ENCODE measurements around the gene P2RX1. TPM values are rescaled to one million over a fixed set of nuclear protein-coding genes. Genes with fewer than 3 reads are reported as not detected.

Gene P2RX1
- total RNA-seq, 1 experiment from 2014 or later: not detected

- Histone ChIP-seq H3K9me2 (ENCODE audit: insufficient read depth) (no peaks in the 10 kb centered on the region), H3K9me3 (ENCODE audit: insufficient read depth, low read depth) (no peaks in the 10 kb centered on the region), H3K4me3 (no peak overlapping the region), H3F3A (ENCODE audit: insufficient read depth, low read depth) (no peaks in the 10 kb centered on the region), H3K4me2 (no peak overlapping the region), H4K20me1 (ENCODE audit: insufficient read depth) (no peaks in the 10 kb centered on the region), H3K36me3 (ENCODE audit: low read depth) (no peaks in the 10 kb centered on the region), H3K79me2 (ENCODE audit: low read depth) (no peaks in the 10 kb centered on the region), H3K27ac (no peak overlapping the region), H3K4me1 (replicated peaks; ENCODE audit: insufficient read depth) (no peaks in the 10 kb centered on the region), H3K27me3 (ENCODE audit: insufficient read depth, low read depth) (no peaks in the 10 kb centered on the region; the same call in 1 of the 2 replicates), H2AFZ (no peak overlapping the region)
- TF ChIP-seq, protein P1, sequence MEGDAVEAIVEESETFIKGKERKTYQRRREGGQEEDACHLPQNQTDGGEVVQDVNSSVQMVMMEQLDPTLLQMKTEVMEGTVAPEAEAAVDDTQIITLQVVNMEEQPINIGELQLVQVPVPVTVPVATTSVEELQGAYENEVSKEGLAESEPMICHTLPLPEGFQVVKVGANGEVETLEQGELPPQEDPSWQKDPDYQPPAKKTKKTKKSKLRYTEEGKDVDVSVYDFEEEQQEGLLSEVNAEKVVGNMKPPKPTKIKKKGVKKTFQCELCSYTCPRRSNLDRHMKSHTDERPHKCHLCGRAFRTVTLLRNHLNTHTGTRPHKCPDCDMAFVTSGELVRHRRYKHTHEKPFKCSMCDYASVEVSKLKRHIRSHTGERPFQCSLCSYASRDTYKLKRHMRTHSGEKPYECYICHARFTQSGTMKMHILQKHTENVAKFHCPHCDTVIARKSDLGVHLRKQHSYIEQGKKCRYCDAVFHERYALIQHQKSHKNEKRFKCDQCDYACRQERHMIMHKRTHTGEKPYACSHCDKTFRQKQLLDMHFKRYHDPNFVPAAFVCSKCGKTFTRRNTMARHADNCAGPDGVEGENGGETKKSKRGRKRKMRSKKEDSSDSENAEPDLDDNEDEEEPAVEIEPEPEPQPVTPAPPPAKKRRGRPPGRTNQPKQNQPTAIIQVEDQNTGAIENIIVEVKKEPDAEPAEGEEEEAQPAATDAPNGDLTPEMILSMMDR (conservative IDR thresholded peaks at IDR 0.05): no peak
- no peak for TF ChIP-seq EZH2 (IDR thresholded peaks at IDR 0.05; ENCODE audit: low read depth)
- ChIA-PET POLR2A (ENCODE audit: unreplicated experiment) (no interaction called here), CTCF (interaction anchor here (1.0 kb wide), 1 partner anchor 169 kb away, joined by 6 read pairs; no protein-coding TSS in a partner anchor)
- intact Hi-C loops (cut with micrococcal nuclease; ENCODE audit: unreplicated experiment): loop anchor here (1.0 to 5.0 kb wide), 2 partner anchors 44 to 170 kb away; no protein-coding TSS in a partner anchor
- DNase-seq: no peak
- BruUV-seq (replicated peaks): no TSS peak
These were observed 9.4 kb downstream of the P2RX1 start for GRCh38 chr17:3906881-3907280.

DNA sequence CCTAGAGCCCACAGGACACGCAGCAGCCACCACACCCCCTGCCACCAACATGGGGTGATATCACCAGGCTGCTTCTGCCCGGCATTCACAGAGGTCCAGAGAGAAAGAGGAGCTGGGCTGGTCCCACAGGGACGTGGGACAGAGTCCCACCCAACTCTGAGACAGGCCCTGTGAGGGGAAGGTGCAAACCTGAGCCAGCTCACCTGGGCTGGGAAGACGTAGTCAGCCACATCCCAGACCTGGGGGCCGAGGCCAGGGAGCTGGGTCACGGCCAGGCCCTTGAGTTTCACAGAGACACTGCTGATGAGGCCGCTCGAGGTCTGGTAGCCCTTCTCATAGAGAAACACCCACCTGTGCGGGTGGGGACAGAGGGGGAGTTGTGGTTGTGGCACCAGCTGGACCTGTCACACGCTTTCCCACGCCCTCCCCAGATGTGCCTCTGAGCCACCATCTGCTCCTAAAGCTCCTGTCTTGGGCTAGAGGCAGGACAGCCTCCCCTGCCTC, 11.2 kb downstream of the P2RX1 start:
- DNase-seq: no peak
- BruUV-seq (replicated peaks): no TSS peak
- Histone ChIP-seq H3K27ac (no peak overlapping the region), H3K9me3 (ENCODE audit: insufficient read depth, low read depth) (no peaks in the 10 kb centered on the region), H3K4me1 (replicated peaks; ENCODE audit: insufficient read depth) (no peaks in the 10 kb centered on the region), H3F3A (ENCODE audit: insufficient read depth, low read depth) (no peaks in the 10 kb centered on the region), H2AFZ (no peak overlapping the region), H4K20me1 (ENCODE audit: insufficient read depth) (no peaks in the 10 kb centered on the region), H3K4me3 (no peak overlapping the region), H3K36me3 (ENCODE audit: low read depth) (no peaks in the 10 kb centered on the region), H3K79me2 (ENCODE audit: low read depth) (no peaks in the 10 kb centered on the region), H3K9me2 (ENCODE audit: insufficient read depth) (no peaks in the 10 kb centered on the region), H3K27me3 (ENCODE audit: insufficient read depth, low read depth) (no peaks in the 10 kb centered on the region), H3K4me2 (no peak overlapping the region)
- ChIA-PET CTCF (interaction anchor here (1.0 kb wide), 1 partner anchor 9 kb away, joined by 4 read pairs; no protein-coding TSS in a partner anchor), POLR2A (ENCODE audit: unreplicated experiment) (interaction anchor here (0.6 kb wide), 1 partner anchor 31 kb away, joined by 3 read pairs; no protein-coding TSS in a partner anchor)
- intact Hi-C loops (cut with micrococcal nuclease; ENCODE audit: unreplicated experiment): loop anchor here (5.0 kb wide), 1 partner anchor 168 kb away; no protein-coding TSS in a partner anchor
- TF ChIP-seq EZH2 (IDR thresholded peaks at IDR 0.05; ENCODE audit: low read depth): no peak
- TF ChIP-seq, protein P1 (conservative IDR thresholded peaks at IDR 0.05): no peak

- ChIA-PET POLR2A (ENCODE audit: unreplicated experiment) (no interaction called here), CTCF (no interaction called here)
- Histone ChIP-seq H4K20me1 (ENCODE audit: insufficient read depth) (no peaks in the 10 kb centered on the region), H3K4me2 (no peak overlapping the region), H3K9me2 (ENCODE audit: insufficient read depth) (no peaks in the 10 kb centered on the region), H3K36me3 (ENCODE audit: low read depth) (no peaks in the 10 kb centered on the region), H3K79me2 (ENCODE audit: low read depth) (no peaks in the 10 kb centered on the region), H3K27ac (no peak overlapping the region), H3F3A (ENCODE audit: insufficient read depth, low read depth) (no peaks in the 10 kb centered on the region), H3K9me3 (ENCODE audit: insufficient read depth, low read depth) (no peaks in the 10 kb centered on the region), H3K4me3 (no peak overlapping the region), H3K4me1 (replicated peaks; ENCODE audit: insufficient read depth) (no peaks in the 10 kb centered on the region), H2AFZ (no peak overlapping the region), H3K27me3 (ENCODE audit: insufficient read depth, low read depth) (no peaks in the 10 kb centered on the region)
- intact Hi-C loops (cut with micrococcal nuclease; ENCODE audit: unreplicated experiment): no loop called here
- DNase-seq: no peak
- BruUV-seq (replicated peaks): no TSS peak
- TF ChIP-seq EZH2 (IDR thresholded peaks at IDR 0.05; ENCODE audit: low read depth): no peak
- TF ChIP-seq, protein P1 (conservative IDR thresholded peaks at IDR 0.05): no peak
These were observed 11.8 kb downstream of the P2RX1 start for GRCh38 chr17:3904501-3904900.

All from PC-9 (cell line).